ENCODE results near the gene THSD1. TPM values are rescaled to one million over a fixed set of nuclear protein-coding genes. Genes with fewer than 3 reads are reported as not detected.
A peak's percentile ranks its signal among the peaks of the same experiment; 100 is the strongest.

Gene THSD1
- total and polyA plus RNA-seq, 12 donors, result 3.8 to 9.3 (median 6.7) TPM

DNA sequence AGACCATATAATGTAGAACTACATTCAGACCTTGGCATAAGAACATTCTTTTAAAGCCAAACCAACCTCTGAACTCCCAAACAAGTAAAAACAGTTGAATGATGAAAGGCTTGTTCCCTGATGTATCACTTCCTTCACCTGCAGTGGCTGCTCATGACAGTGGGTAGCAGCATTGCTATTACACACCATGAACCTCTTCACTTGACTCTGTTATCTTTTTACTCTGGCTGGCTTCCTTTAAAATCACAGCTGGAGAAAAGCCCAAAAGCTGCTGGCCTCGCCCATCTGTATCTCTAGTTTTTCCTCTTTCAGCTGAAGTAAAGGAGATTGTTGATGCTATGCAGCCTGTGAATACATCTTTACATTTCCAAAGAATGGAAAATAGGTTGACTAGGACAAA lies 22.6 kb downstream of the THSD1 start:
- intact Hi-C loops (cut with DNase I), result no loop called here
- 27 to 36% methylated on average over 1 of the region's 1 CpG for WGBS, 2 donors
- peak in 1 of 8 donors; percentile 31 for ATAC-seq

GRCh38 chr13:52378312-52378711 lies 27.7 kb downstream of the THSD1 start:
- TF ChIP-seq CTCF (IDR thresholded peaks at IDR 0.05), result no peak
- no peaks in the 10 kb centered on the region for H3K27me3 ChIP-seq
- peaks cover 0 to 2% (median 0%) of the 10 kb centered on the region in 9 donors for H3K4me1 ChIP-seq
- no peaks in the 10 kb centered on the region for H3K9me3 ChIP-seq
- H3K36me3 ChIP-seq, result peaks cover 0 to 54% (median 9%) of the 10 kb centered on the region in 9 donors
- DNase-seq (no peak), ATAC-seq (no peak)
- H3K27ac ChIP-seq, result no peak overlapping the region
- intact Hi-C loops (cut with DNase I), result no loop called here
- H3K4me3 ChIP-seq, result no peak overlapping the region
- 93 to 94% methylated on average over 22 of the region's 22 CpGs for WGBS, 2 donors

More for the DNA sequence above, 22.6 kb downstream of the THSD1 start:
- Histone ChIP-seq H3K27me3 (no peaks in the 10 kb centered on the region), H3K36me3 (peaks cover 0 to 57% (median 0%) of the 10 kb centered on the region in 9 donors), H3K27ac (no peak overlapping the region), H3K9me3 (peaks cover 0 to 4% (median 0%) of the 10 kb centered on the region in 11 donors), H3K4me1 (peaks cover 0 to 25% (median 7%) of the 10 kb centered on the region in 9 donors), H3K4me3 (no peak overlapping the region)
- TF ChIP-seq CTCF (IDR thresholded peaks at IDR 0.05), result no peak
- DNase-seq, result no peak

GRCh38 chr13:52377898-52378297 lies 28.1 kb downstream of the THSD1 start:
- WGBS, 2 donors, result 95 to 96% methylated on average over 21 of the region's 21 CpGs
- ATAC-seq (no peak), DNase-seq (no peak)
- Histone ChIP-seq H3K4me3 (no peak overlapping the region), H3K4me1 (no peaks in the 10 kb centered on the region), H3K27me3 (no peaks in the 10 kb centered on the region), H3K36me3 (peaks cover 0 to 50% (median 9%) of the 10 kb centered on the region in 9 donors), H3K27ac (no peak overlapping the region), H3K9me3 (no peaks in the 10 kb centered on the region)
- intact Hi-C loops (cut with DNase I), result no loop called here
- no peak for TF ChIP-seq CTCF (IDR thresholded peaks at IDR 0.05)

GRCh38 chr13:52374873-52375411 lies 31.0 kb downstream of the THSD1 start:
- H3K27me3 ChIP-seq, result no peaks in the 10 kb centered on the region
- ATAC-seq (no peak), DNase-seq (no peak)
- 38 to 51% methylated on average over 1 of the region's 1 CpG for WGBS, 2 donors
- no peak for TF ChIP-seq CTCF (IDR thresholded peaks at IDR 0.05)
- H3K4me3 ChIP-seq, result no peak overlapping the region
- intact Hi-C loops (cut with DNase I), result no loop called here
- no peak overlapping the region for H3K27ac ChIP-seq
- H3K36me3 ChIP-seq, result peaks cover 0 to 41% (median 9%) of the 10 kb centered on the region in 9 donors
- peaks cover 0 to 16% (median 0%) of the 10 kb centered on the region in 9 donors for H3K4me1 ChIP-seq
- H3K9me3 ChIP-seq, result no peaks in the 10 kb centered on the region
